Femur (tissue), 1 donor: Measurements from ENCODE around the gene DST.
"Not testable (repeated sequence)": the region's sequence is repeated elsewhere in the genome, so short reads cannot be mapped to it uniquely, and the experiment has no call there.

ENCODE experiments used
- DNase-seq: peaks from one replicate; pipeline ENCODE4 v3.0.0-alpha.2; 2017

The DST gene

DNA sequence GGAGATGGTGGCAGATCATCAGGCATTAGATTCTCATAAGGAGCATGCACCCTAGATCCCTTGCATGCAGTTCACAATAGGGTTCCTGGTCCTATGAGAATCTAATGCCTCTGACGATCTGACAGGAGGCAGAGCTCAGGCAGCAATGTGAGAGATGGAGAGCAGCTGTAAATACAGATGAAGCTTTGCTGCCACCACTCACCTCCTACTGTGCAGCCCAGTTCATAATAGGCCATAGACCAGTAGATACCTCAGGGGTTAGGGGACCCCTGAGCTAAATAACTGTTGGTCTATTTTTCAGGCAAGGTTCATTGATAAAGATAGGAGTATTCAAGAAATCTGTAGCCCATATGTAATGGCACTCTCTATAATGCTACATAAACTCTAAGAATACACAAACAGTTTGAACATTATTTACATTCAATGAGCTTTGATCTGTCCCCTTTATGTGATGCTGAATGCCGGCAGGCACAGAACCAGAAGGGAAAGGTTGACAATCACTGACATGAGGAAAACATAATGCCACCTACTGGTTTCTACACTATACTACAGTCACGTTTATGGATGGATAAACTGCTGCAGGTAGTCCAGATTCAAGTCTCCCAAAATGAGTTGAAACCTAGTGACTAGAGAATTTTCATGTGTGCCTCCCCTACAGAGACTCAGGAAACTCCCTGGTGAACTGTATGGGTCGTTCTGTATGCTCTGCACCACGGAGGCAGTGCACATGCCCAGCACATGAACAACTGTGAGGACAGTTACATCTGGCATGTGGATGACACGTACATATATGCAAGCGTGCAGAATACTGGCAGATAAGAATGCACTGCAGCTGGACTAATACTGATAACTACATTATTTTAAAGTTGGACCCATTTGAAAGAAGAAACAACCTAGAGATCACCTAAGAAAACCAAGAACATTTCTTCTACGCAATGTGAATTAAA is 72.0 kb downstream of the DST start:
- no peak for DNase-seq

DNA sequence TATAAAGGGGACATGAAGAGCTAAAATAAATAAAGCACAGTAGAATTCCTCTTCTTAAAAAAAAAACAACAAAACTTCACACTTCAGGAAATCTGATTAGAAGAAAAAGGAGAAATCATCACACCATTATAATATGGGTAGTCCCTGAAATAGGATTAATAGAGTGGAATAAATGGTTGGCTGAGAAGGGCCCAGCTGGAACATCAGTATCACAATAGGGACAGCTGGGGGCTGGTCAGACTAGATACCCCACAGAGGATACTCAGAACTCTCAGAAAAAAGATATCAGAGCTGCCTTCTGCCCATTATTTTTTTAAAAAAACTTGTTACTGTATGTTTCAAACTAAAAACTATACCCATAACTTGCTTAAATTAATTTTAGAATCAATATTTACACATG is 75.2 kb downstream of the DST start:
- DNase-seq, result no peak

GRCh38 chr6:56562730-56563129 is 80.0 kb downstream of the DST start:
- DNase-seq, result not testable (repeated sequence)

GRCh38 chr6:56556751-56557540 is 85.7 kb downstream of the DST start:
- no peak for DNase-seq

- peak; percentile 41 for DNase-seq
These were observed 87.2 kb downstream of the DST start for GRCh38 chr6:56555438-56555872.

DNA sequence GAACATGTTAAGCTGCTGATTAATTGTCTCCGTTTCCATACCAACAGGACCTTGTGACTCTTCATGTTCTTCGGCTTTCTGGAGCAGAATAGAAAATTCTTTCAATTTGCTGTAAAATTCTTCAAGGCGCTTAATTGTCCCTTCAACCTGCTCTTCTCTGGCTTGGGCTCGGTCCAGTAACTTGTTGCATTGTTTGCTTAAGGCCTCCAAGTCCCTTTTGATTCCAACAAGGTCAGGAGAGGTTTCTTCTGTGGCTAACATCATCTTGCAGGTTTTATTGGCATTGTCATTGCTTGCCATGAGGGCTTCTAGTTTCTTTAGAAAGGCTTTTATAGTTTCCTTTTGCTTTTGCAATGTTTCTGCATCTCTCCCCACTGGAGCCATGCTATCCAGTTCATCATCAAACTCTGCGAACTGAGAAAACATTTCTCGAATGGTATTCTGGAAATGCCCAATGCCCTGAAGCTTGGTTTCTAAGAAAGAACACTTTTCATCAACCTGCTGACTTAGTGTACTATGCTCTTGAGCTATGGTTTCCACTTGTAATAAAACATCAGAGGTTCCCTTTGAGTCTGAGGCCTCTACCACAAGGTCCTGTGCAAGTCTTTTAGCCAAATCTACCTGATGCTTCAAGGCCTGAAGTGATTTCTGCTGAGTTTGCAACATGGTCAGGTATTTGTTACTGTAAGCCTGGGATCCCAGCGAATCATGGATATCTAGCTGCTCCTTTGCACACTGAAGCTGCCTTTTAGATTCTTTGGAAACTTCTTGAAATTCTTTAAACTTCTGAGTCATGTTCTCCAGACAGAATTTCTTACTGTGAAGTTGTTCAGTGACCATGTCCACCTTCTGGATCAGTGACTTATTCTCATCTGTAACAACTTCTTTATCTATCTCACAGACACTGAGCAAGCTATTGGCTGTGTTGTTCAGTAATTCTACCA is 90.2 kb downstream of the DST start:
- DNase-seq, result no peak

GRCh38 chr6:56551409-56552120 is 91.1 kb downstream of the DST start:
- DNase-seq, result no peak

- DNase-seq, result no peak
These were observed 92.4 kb downstream of the DST start for GRCh38 chr6:56550301-56550700.

DNA sequence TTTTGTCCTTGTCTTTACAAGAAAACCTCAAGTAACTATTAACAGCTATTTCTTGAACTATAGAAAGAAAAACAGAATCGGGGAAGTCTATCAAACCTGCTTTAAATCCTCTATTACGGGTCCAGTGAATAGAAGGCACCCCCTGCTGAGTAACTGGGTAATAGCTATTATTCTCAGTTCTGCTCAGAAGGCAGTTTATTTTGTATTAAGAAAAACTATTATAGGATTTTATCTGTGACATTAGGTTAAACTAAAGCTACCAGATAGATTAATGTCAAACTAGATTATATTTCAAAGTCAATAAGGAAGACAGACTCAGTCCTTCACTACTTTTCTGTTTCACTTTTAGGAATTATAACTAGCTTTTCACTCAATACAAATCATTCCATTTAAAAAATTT is 93.7 kb downstream of the DST start:
- DNase-seq, result no peak

GRCh38 chr6:56547687-56548086 is 95.0 kb downstream of the DST start:
- no peak for DNase-seq

DNA sequence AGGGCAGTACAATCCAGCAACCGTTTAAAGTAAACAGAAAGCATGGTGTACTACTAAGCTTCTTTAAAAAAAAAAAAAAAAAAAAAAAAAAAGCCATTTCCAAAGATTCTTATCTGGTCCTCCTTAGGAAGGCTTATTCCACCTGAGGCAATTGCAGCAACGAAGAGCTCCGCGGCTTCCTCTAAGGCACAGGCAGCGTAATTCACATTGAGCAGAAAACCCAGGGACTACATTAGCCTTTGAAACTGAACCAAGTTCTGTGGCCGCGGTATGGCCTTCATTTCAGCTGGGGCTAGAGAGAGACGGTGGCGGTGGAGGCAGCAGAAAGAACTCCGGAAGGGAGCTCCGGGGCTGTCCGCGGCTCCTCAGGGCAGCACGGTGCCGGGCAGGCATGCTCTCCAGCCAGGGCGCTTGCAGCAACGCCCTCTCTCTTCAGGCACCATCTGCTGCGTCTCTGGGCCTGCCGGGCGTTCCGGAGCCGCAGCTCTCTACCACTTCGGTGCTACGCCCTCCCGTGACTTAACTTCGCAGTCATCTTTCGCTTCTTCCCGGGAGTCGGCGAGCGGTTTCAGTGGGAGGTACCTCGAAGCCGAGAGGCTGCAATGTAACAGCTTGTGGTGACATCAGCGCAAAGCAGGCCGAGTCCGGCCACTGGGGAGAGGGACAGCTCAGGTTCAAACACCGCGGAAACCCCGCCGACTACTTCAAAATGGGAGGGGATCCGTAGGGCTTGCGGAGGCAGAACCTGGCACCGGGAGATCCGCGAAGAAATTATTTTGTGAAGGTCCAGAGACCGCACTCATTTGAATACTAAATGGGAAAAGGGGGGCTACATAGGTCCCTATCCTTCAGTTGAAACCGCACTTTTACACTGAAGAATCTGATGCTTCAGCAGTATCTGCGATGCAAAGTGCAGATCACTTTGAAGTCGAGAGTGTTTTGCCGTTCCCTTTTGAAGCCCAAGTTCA is 100.0 kb downstream of the DST start:
- DNase-seq, result peak; percentile 95

GRCh38 chr6:56541741-56542360 is 100.8 kb downstream of the DST start:
- DNase-seq, result no peak

GRCh38 chr6:56541030-56541600 is 101.6 kb downstream of the DST start:
- DNase-seq, result no peak

- DNase-seq, result no peak
These were observed 102.3 kb downstream of the DST start for GRCh38 chr6:56540232-56541029.

GRCh38 chr6:56539527-56540105 is 103.1 kb downstream of the DST start:
- no peak for DNase-seq

DNA sequence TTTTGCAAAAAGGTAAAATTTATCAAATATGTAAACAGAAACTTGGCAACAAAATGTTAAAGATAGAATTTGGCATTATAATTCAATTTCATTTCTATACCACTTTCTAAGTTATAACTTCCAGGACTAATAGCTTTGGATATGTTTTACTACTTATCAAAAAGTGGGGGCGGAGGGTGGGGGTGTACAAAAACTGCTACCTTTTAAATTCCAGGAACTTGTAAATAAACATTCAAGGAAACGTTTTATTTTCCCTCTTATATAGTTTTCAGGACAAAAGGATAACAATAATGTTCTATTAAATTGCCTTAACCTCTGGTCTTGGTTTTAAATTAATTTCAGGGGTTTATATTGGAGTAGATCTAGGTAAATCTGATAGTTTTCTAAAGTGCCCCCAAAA is 103.8 kb downstream of the DST start:
- no peak for DNase-seq

GRCh38 chr6:56537223-56537770 is 105.4 kb downstream of the DST start:
- no peak for DNase-seq

- DNase-seq, result no peak
These were observed 106.2 kb downstream of the DST start for GRCh38 chr6:56536536-56536935.
